Hepatocyte (in vitro differentiated cells): ENCODE measurements around the gene HS3ST4. TPM values are rescaled to one million over a fixed set of nuclear protein-coding genes. Genes with fewer than 3 reads are reported as not detected.

ENCODE experiments used
- DNase-seq: peaks from one replicate; pipeline ENCODE4 v3.0.0-alpha.2; 2016; ENCODE audit warnings: low spot score
- H2AFZ ChIP-seq: fragments of 200-600 bp; sonication (generic); 2 replicates; pipeline ENCODE4 v1.6.0; 2016; ENCODE audit warnings: antibody characterized with exemption, mild to moderate bottlenecking
- H3K27ac ChIP-seq: fragments of 200-600 bp; sonication (generic); 2 replicates; pipeline ENCODE4 v1.5.1; 2016; ENCODE audit warnings: mild to moderate bottlenecking
- H3K27me3 ChIP-seq: fragments of 200-600 bp; sonication (generic); 2 replicates; pipeline ENCODE4 v1.6.1; 2016
- H3K36me3 ChIP-seq: fragments of 200-600 bp; sonication (generic); replicated peaks from 2 replicates; pipeline ENCODE4 v1.5.1; 2016; ENCODE audit warnings: low read depth; ENCODE audit not compliant: insufficient read depth
- H3K4me1 ChIP-seq: fragments of 200-600 bp; sonication (generic); 2 replicates; pipeline ENCODE4 v1.5.1; 2016; ENCODE audit warnings: mild to moderate bottlenecking, moderate library complexity; ENCODE audit not compliant: insufficient read depth
- H3K4me2 ChIP-seq: fragments of 200-600 bp; sonication (generic); 2 replicates; pipeline ENCODE4 v1.6.0; 2016
- H3K4me3 ChIP-seq: fragments of 200-600 bp; sonication (generic); 2 replicates; pipeline ENCODE4 v1.5.1; 2016; ENCODE audit warnings: mild to moderate bottlenecking
- H3K79me2 ChIP-seq: fragments of 200-600 bp; sonication (generic); 2 replicates; pipeline ENCODE4 v1.6.0; 2017; ENCODE audit warnings: mild to moderate bottlenecking
- H3K9me2 ChIP-seq: fragments of 200-600 bp; sonication (generic); replicated peaks from 2 replicates; pipeline ENCODE4 v1.6.0; 2017; ENCODE audit warnings: mild to moderate bottlenecking; ENCODE audit not compliant: insufficient read depth
- H3K9me3 ChIP-seq: fragments of 200-600 bp; sonication (generic); 2 replicates; pipeline ENCODE4 v1.5.1; 2016; ENCODE audit warnings: low read depth, mild to moderate bottlenecking
- H4K20me1 ChIP-seq: fragments of 200-600 bp; sonication (generic); 2 replicates; pipeline ENCODE4 v1.6.0; 2016; ENCODE audit warnings: mild to moderate bottlenecking; ENCODE audit not compliant: insufficient read depth, poor library complexity, severe bottlenecking
- CTCF ChIP-seq: fragments of 200-600 bp; sonication (generic); IDR thresholded peaks from 2 replicates; pipeline ENCODE4 v1.5.1; 2016; ENCODE audit warnings: antibody characterized with exemption, mild to moderate bottlenecking; ENCODE audit not compliant: poor library complexity
- EZH2 ChIP-seq: fragments of 200-600 bp; sonication (generic); IDR thresholded peaks from 2 replicates; pipeline ENCODE4 v1.6.1; 2016; ENCODE audit warnings: antibody characterized with exemption, mild to moderate bottlenecking, borderline replicate concordance
- EZH2phosphoT487 ChIP-seq: fragments of 200-600 bp; sonication (generic); IDR thresholded peaks from one replicate; pipeline ENCODE4 v1.6.1; 2018; ENCODE audit warnings: antibody characterized with exemption, mild to moderate bottlenecking, low read depth, moderate library complexity; ENCODE audit not compliant: unreplicated experiment, severe bottlenecking
- WGBS: methylation state at CpG from one replicate; pipeline ENCODE4 v1.1.6; 2016; ENCODE audit warnings: low lambda C conversion rate; ENCODE audit errors: missing lambda C conversion rate; 5-methylcytosine and 5-hydroxymethylcytosine counted together
- polyA plus RNA-seq: library from polyadenylated mRNA; unstranded; fragments of >200 nt; fragmentation: Nextera tagmentation; extraction: Ambion mirVana; gene quantifications from 2 replicates; pipeline ENCODE4 v1.2.1, GENCODE V29; 2016
- total RNA-seq: library from RNA; depleted of rRNA; stranded (reverse); fragments of >200 nt; gene quantifications from 2 replicates; pipeline ENCODE4 v1.2.3, GENCODE V29; 2014

HS3ST4 gene
- total and polyA plus RNA-seq, 2 experiments from 2014 or later, result 2.0 to 3.1 TPM

- H3K4me3 ChIP-seq, result no peak overlapping the region
- H3K79me2 ChIP-seq, result no peaks in the 10 kb centered on the region
- no peak overlapping the region for H3K27ac ChIP-seq
- no peaks in the 10 kb centered on the region for H4K20me1 ChIP-seq
- no peak for TF ChIP-seq EZH2
- peak; percentile 85 for TF ChIP-seq CTCF
- no peaks in the 10 kb centered on the region for H3K36me3 ChIP-seq
- H3K4me2 ChIP-seq, result peak overlapping the region; percentile 65
- H3K9me3 ChIP-seq, result no peaks in the 10 kb centered on the region
- no peaks in the 10 kb centered on the region for H3K9me2 ChIP-seq
- 3% methylated on average over 6 of the region's 6 CpGs for WGBS
- H2AFZ ChIP-seq, result peak overlapping the region; percentile 42
- DNase-seq, result peak; percentile 76
- H3K4me1 ChIP-seq, result peaks cover 4% of the 10 kb centered on the region
- no peaks in the 10 kb centered on the region for H3K27me3 ChIP-seq
Measured at GRCh38 chr16:25838724-25839186, 147.0 kb downstream of the HS3ST4 start.

- Histone ChIP-seq H3K4me2 (no peak overlapping the region), H3K9me3 (no peaks in the 10 kb centered on the region), H3K4me1 (peaks cover 4% of the 10 kb centered on the region), H4K20me1 (no peaks in the 10 kb centered on the region), H3K4me3 (no peak overlapping the region), H3K79me2 (no peaks in the 10 kb centered on the region), H3K9me2 (no peaks in the 10 kb centered on the region), H3K27me3 (no peaks in the 10 kb centered on the region), H3K36me3 (no peaks in the 10 kb centered on the region), H3K27ac (no peak overlapping the region), H2AFZ (no peak overlapping the region)
- DNase-seq, result no peak
- WGBS, result 54% methylated on average over 3 of the region's 3 CpGs
- no peak for TF ChIP-seq EZH2
- TF ChIP-seq CTCF, result no peak
- TF ChIP-seq EZH2phosphoT487, result no peak
Measured at GRCh38 chr16:25841761-25842160, 150.0 kb downstream of the HS3ST4 start.

- TF ChIP-seq CTCF, result no peak
- no peak for TF ChIP-seq EZH2phosphoT487
- no peak for TF ChIP-seq EZH2
- Histone ChIP-seq H3K9me3 (no peaks in the 10 kb centered on the region), H3K27me3 (no peaks in the 10 kb centered on the region), H4K20me1 (no peaks in the 10 kb centered on the region), H3K4me2 (no peak overlapping the region), H3K4me1 (no peaks in the 10 kb centered on the region), H3K4me3 (no peak overlapping the region), H3K36me3 (no peaks in the 10 kb centered on the region), H2AFZ (no peak overlapping the region), H3K79me2 (no peaks in the 10 kb centered on the region), H3K27ac (no peak overlapping the region), H3K9me2 (no peaks in the 10 kb centered on the region)
- DNase-seq, result no peak
- 39% methylated on average over 3 of the region's 3 CpGs for WGBS
Measured at GRCh38 chr16:25845901-25846300, 154.1 kb downstream of the HS3ST4 start.

- TF ChIP-seq EZH2 (no peak), CTCF (no peak), EZH2phosphoT487 (no peak)
- no peaks in the 10 kb centered on the region for H3K9me2 ChIP-seq
- no peaks in the 10 kb centered on the region for H3K4me1 ChIP-seq
- no peaks in the 10 kb centered on the region for H3K9me3 ChIP-seq
- no peaks in the 10 kb centered on the region for H3K27me3 ChIP-seq
- no peak overlapping the region for H3K4me2 ChIP-seq
- H4K20me1 ChIP-seq, result no peaks in the 10 kb centered on the region
- no peak overlapping the region for H3K4me3 ChIP-seq
- WGBS, result 35% methylated on average over 6 of the region's 6 CpGs
- no peaks in the 10 kb centered on the region for H3K79me2 ChIP-seq
- no peak for DNase-seq
- H3K36me3 ChIP-seq, result no peaks in the 10 kb centered on the region
- no peak overlapping the region for H2AFZ ChIP-seq
- no peak overlapping the region for H3K27ac ChIP-seq
Measured at GRCh38 chr16:25854141-25854540, 162.4 kb downstream of the HS3ST4 start.
